ENCODE measurements around the gene SFTPD.
A peak's percentile ranks its signal among the peaks of the same experiment; 100 is the strongest.
"Not testable (repeated sequence)": the region's sequence is repeated elsewhere in the genome, so short reads cannot be mapped to it uniquely, and the experiment has no call there.

SFTPD gene

GRCh38 chr10:79923145-79923544, 25.8 kb downstream of the SFTPD start:
- Histone ChIP-seq H3K27me3 (no peaks in the 10 kb centered on the region), H3K9me3 (no peaks in the 10 kb centered on the region), H3K4me1 (no peaks in the 10 kb centered on the region), H3K4me3 (ENCODE audit: low read depth, low read length) (no peak overlapping the region), H3K36me3 (no peaks in the 10 kb centered on the region)
- TF ChIP-seq CTCF (IDR thresholded peaks at IDR 0.05; ENCODE audit: low read depth, low read length): no peak
- no peak for DNase-seq

GRCh38 chr10:79922011-79922412, 26.9 kb downstream of the SFTPD start:
- H3K4me1 ChIP-seq; H3K27me3 ChIP-seq; DNase-seq; H3K9me3 ChIP-seq; H3K36me3 ChIP-seq; H3K4me3 ChIP-seq (ENCODE audit: low read depth, low read length): not testable (repeated sequence)

- H3K4me1 ChIP-seq; H3K9me3 ChIP-seq; H3K36me3 ChIP-seq; H3K4me3 ChIP-seq (ENCODE audit: low read depth, low read length); DNase-seq; H3K27me3 ChIP-seq: not testable (repeated sequence)
Measured at GRCh38 chr10:79915838-79916237, 33.1 kb downstream of the SFTPD start.

GRCh38 chr10:79914512-79914911, 34.4 kb downstream of the SFTPD start:
- not testable (repeated sequence) for H3K4me3 ChIP-seq (ENCODE audit: low read depth, low read length); DNase-seq; H3K4me1 ChIP-seq; H3K9me3 ChIP-seq; H3K36me3 ChIP-seq; H3K27me3 ChIP-seq

DNA sequence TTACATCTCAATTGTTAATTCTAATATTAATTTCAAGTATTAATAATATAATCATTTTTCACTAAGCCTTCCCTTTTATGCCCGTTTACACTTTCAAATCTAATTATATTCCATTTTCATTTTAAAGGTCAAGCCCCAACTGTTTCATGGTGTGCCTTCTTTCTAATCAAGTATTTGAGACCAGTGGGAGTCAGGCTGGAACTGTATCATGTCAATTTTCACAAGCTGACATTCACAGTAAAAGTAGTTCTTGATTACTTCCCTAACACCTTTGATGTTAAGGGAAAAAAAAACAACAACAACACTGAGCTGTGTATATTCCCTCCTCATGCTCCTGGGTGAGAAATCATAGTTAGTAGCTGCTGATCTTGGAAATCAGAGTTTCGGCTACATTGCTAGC, 38.1 kb downstream of the SFTPD start:
- H3K36me3 ChIP-seq: no peaks in the 10 kb centered on the region
- TF ChIP-seq CTCF (IDR thresholded peaks at IDR 0.05; ENCODE audit: low read depth, low read length): no peak
- H3K4me1 ChIP-seq: no peaks in the 10 kb centered on the region
- DNase-seq: no peak
- no peaks in the 10 kb centered on the region for H3K9me3 ChIP-seq
- peaks cover 11% of the 10 kb centered on the region; the same call in 1 of the 2 replicates for H3K27me3 ChIP-seq
- no peak overlapping the region for H3K4me3 ChIP-seq (ENCODE audit: low read depth, low read length)

- no peak for DNase-seq
- Histone ChIP-seq H3K9me3 (no peaks in the 10 kb centered on the region), H3K4me3 (ENCODE audit: low read depth, low read length) (no peak overlapping the region), H3K27me3 (peaks cover 13% of the 10 kb centered on the region), H3K36me3 (no peaks in the 10 kb centered on the region), H3K4me1 (no peaks in the 10 kb centered on the region)
- no peak for TF ChIP-seq CTCF (IDR thresholded peaks at IDR 0.05; ENCODE audit: low read depth, low read length)
Measured at GRCh38 chr10:79910344-79910743, 38.6 kb downstream of the SFTPD start.

- no peak for TF ChIP-seq CTCF (IDR thresholded peaks at IDR 0.05; ENCODE audit: low read depth, low read length)
- Histone ChIP-seq H3K4me3 (ENCODE audit: low read depth, low read length) (peak overlapping the region; percentile 45), H3K4me1 (no peaks in the 10 kb centered on the region), H3K27me3 (peaks cover 23% of the 10 kb centered on the region), H3K9me3 (no peaks in the 10 kb centered on the region), H3K36me3 (no peaks in the 10 kb centered on the region)
- no peak for DNase-seq
Measured at GRCh38 chr10:79905322-79906314, 43.3 kb downstream of the SFTPD start.
